CD4-positive, alpha-beta T cell (primary cell): ENCODE data around the gene KCNA10. TPM values are rescaled to one million over a fixed set of nuclear protein-coding genes. Genes with fewer than 3 reads are reported as not detected.

Source experiments
- ATAC-seq: fragments of 200-7000 bp; cut with Tn5 transposase; one replicate; pipeline ENCODE4 v1.10.0; 2022; ENCODE audit warnings: mild to moderate bottlenecking; ENCODE audit not compliant: poor library complexity
- CTCF ChIA-PET: fragments of 350-600 bp; sonication (Branson Sonifier 250); formaldehyde crosslinking; loops from one replicate; lab custom pipeline; 2021; ENCODE audit warnings: antibody characterized with exemption, inconsistent platforms; lab: Charles Lee
- POLR2A ChIA-PET: fragments of 350-600 bp; sonication (Branson Sonifier 250); formaldehyde crosslinking; loops from one replicate; lab custom pipeline; 2021; ENCODE audit warnings: antibody characterized with exemption, inconsistent platforms; lab: Charles Lee
- DNase-seq, 14 experiments: peaks; one replicate each; pipeline ENCODE4 v3.0.0-alpha.2; 2013 to 2020; ENCODE audit warnings: mixed read lengths in 2 of 14
- H3K27ac ChIP-seq, 2 donors: one replicate each; pipeline versions ENCODE4 v1.5.1 to v1.7.0; 2013; ENCODE audit warnings: low read length in 2 of 2, low read depth in 1 of 2, mild to moderate bottlenecking in 1 of 2
- H3K27me3 ChIP-seq, 2 experiments: 1 replicate in 1 of 2; 2 replicates in 1 of 2; pipeline versions ENCODE4 v1.6.1 to v1.7.0; 2013; ENCODE audit warnings: low read length in 2 of 2, control low read depth in 1 of 2, mild to moderate bottlenecking in 1 of 2, moderate library complexity in 1 of 2; ENCODE audit not compliant: insufficient read depth in 2 of 2, control insufficient read depth in 1 of 2
- H3K36me3 ChIP-seq: one replicate; pipeline ENCODE4 v1.6.1; 2013; ENCODE audit warnings: low read length, control low read depth; ENCODE audit not compliant: insufficient read depth
- H3K4me1 ChIP-seq: one replicate; pipeline ENCODE4 v1.6.1; 2013; ENCODE audit warnings: low read length, control low read depth; ENCODE audit not compliant: insufficient read depth
- H3K4me3 ChIP-seq: one replicate; pipeline ENCODE4 v1.5.1; 2013; ENCODE audit warnings: mild to moderate bottlenecking, low read length, moderate library complexity
- H3K9me3 ChIP-seq, 2 experiments: 1 replicate in 1 of 2; 2 replicates in 1 of 2; pipeline versions ENCODE4 v1.6.1 to v1.7.0; 2013; ENCODE audit warnings: low read length in 2 of 2, mild to moderate bottlenecking in 2 of 2, control low read depth in 1 of 2, moderate library complexity in 1 of 2; ENCODE audit not compliant: control insufficient read depth in 1 of 2, insufficient read depth in 1 of 2
- H3K27ac Mint-ChIP-seq: one replicate; pipeline ENCODE4 v1.8.0; 2020; ENCODE audit warnings: mixed read lengths
- H3K27me3 Mint-ChIP-seq: one replicate; pipeline ENCODE4 v1.8.0; 2021; ENCODE audit warnings: mixed read lengths
- H3K36me3 Mint-ChIP-seq: one replicate; pipeline ENCODE4 v1.8.0; 2021; ENCODE audit warnings: low read depth, mixed read lengths
- H3K4me1 Mint-ChIP-seq: one replicate; pipeline ENCODE4 v1.8.0; 2021; ENCODE audit warnings: low read depth, mixed read lengths
- H3K4me3 Mint-ChIP-seq: one replicate; pipeline ENCODE4 v1.8.0; 2020; ENCODE audit warnings: mild to moderate bottlenecking, mixed read lengths
- H3K9me3 Mint-ChIP-seq: one replicate; pipeline ENCODE4 v1.8.0; 2020; ENCODE audit warnings: mixed read lengths
- intact Hi-C, 2 experiments: fragments of 100-400 bp; cut with DNase I in 1 of 2; cut with micrococcal nuclease in 1 of 2; formaldehyde crosslinking; loops; one replicate each; pipeline versions ENCODE4 v1.15.1 to v1.9.0; 2023 to 2025; cut with DNase I, micrococcal nuclease
- total RNA-seq, 174 experiments: library from RNA in 2 of 174; stranded (reverse) in 2 of 174; gene quantifications; one replicate each; pipeline ENCODE4 v1.2.3 and lab custom pipeline; 2021 to 2026
- TF ChIP-seq, protein P1 (sequence below): fragments of 200-600 bp; IDR thresholded peaks from one replicate; pipeline ENCODE4 v1.8.0; 2022; ENCODE audit warnings: antibody characterized with exemption, mild to moderate bottlenecking

KCNA10 gene
- total RNA-seq, 2 experiments from 2014 or later, result not detected

DNA sequence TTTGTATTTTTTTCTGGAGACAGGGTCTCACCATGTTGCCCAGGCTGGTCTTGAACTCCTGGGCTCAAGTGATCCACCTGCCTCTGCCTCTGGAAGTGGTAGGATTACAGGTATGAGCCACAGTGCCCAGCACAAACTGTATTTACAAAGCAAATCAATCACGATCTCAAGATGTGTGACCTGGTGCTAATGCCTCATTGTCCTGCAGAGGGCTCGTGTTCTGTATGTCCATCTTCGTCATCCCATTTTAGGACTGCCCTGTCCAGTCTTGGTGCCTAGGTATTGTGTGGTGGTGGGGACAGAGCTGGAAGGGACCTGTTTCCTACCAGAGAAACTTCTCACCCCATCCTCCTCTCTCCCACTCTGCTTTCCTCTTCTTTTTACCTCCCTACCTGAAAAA is 47.8 kb downstream of the KCNA10 start:
- ChIA-PET CTCF (no interaction called here), POLR2A (no interaction called here)
- H3K4me3 Mint-ChIP-seq, result no peak overlapping the region
- Histone ChIP-seq H3K27ac (no peak overlapping the region), H3K27me3 (no peaks in the 10 kb centered on the region), H3K4me3 (no peak overlapping the region), H3K9me3 (no peaks in the 10 kb centered on the region), H3K4me1 (no peaks in the 10 kb centered on the region), H3K36me3 (no peaks in the 10 kb centered on the region)
- DNase-seq, result no peak
- H3K9me3 Mint-ChIP-seq, result no peaks in the 10 kb centered on the region
- peaks cover 6% of the 10 kb centered on the region for H3K27me3 Mint-ChIP-seq
- no peak for ATAC-seq
- H3K4me1 Mint-ChIP-seq, result no peaks in the 10 kb centered on the region
- no peak overlapping the region for H3K27ac Mint-ChIP-seq
- TF ChIP-seq, protein P1, sequence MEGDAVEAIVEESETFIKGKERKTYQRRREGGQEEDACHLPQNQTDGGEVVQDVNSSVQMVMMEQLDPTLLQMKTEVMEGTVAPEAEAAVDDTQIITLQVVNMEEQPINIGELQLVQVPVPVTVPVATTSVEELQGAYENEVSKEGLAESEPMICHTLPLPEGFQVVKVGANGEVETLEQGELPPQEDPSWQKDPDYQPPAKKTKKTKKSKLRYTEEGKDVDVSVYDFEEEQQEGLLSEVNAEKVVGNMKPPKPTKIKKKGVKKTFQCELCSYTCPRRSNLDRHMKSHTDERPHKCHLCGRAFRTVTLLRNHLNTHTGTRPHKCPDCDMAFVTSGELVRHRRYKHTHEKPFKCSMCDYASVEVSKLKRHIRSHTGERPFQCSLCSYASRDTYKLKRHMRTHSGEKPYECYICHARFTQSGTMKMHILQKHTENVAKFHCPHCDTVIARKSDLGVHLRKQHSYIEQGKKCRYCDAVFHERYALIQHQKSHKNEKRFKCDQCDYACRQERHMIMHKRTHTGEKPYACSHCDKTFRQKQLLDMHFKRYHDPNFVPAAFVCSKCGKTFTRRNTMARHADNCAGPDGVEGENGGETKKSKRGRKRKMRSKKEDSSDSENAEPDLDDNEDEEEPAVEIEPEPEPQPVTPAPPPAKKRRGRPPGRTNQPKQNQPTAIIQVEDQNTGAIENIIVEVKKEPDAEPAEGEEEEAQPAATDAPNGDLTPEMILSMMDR, result no peak
- intact Hi-C loops, result no loop called here
- no peaks in the 10 kb centered on the region for H3K36me3 Mint-ChIP-seq

Other genes with a start within 250 kb of the KCNA10 start
- gene RBM15, start 179.8 kb downstream of the KCNA10 start, total RNA-seq, result 10 to 100 TPM; 49.4 to 49.7 TPM
- gene SLC16A4, start 128.1 kb downstream of the KCNA10 start, total RNA-seq, result not detected
- gene LAMTOR5, start 111.5 kb downstream of the KCNA10 start, total RNA-seq, result 100 to 1,000 TPM; 105 to 108 TPM
- gene PROK1, start 68.0 kb downstream of the KCNA10 start, total RNA-seq, result not detected
- under 1 TPM; 0.78 to 0.88 TPM for gene KCNA2, start 87.2 kb upstream of the KCNA10 start, total RNA-seq
- gene KCNA3, start 155.8 kb upstream of the KCNA10 start, total RNA-seq, result 100 to 1,000 TPM; 112 to 118 TPM